Activated CD4-positive, alpha-beta memory T cell treated with anti-CD3 and anti-CD28 coated beads for 36 hours (primary cell): Measurements from ENCODE around the gene DNASE1L1. TPM values are rescaled to one million over a fixed set of nuclear protein-coding genes. Genes with fewer than 3 reads are reported as not detected.
A peak's percentile ranks its signal among the peaks of the same experiment; 100 is the strongest.

Source experiments
- CTCF ChIA-PET: fragments of 350-600 bp; sonication (Branson Sonifier 250); formaldehyde crosslinking; loops from one replicate; lab custom pipeline; 2021; ENCODE audit warnings: antibody characterized with exemption, inconsistent platforms; lab: Charles Lee
- POLR2A ChIA-PET: fragments of 350-600 bp; sonication (Branson Sonifier 250); formaldehyde crosslinking; loops from one replicate; lab custom pipeline; 2021; ENCODE audit warnings: antibody characterized with exemption; lab: Charles Lee
- DNase-seq: peaks from one replicate; pipeline ENCODE4 v3.0.0-alpha.2; 2020
- H3K27ac Mint-ChIP-seq: one replicate; pipeline ENCODE4 v1.8.0; 2021; ENCODE audit warnings: mixed read lengths
- H3K27me3 Mint-ChIP-seq: one replicate; pipeline ENCODE4 v1.8.0; 2021; ENCODE audit warnings: mixed read lengths
- H3K36me3 Mint-ChIP-seq: one replicate; pipeline ENCODE4 v1.8.0; 2021; ENCODE audit warnings: mixed read lengths
- H3K4me1 Mint-ChIP-seq: one replicate; pipeline ENCODE4 v1.8.0; 2021; ENCODE audit warnings: low read depth, mixed read lengths
- H3K4me3 Mint-ChIP-seq: one replicate; pipeline ENCODE4 v1.8.0; 2021; ENCODE audit warnings: mild to moderate bottlenecking, mixed read lengths
- H3K9me3 Mint-ChIP-seq: one replicate; pipeline ENCODE4 v1.8.0; 2021; ENCODE audit warnings: mixed read lengths
- intact Hi-C: fragments of 100-400 bp; cut with micrococcal nuclease; formaldehyde crosslinking; loops from one replicate; pipeline ENCODE4 v1.15.1; 2023
- total RNA-seq, 2 experiments: library from RNA; stranded (reverse); gene quantifications; one replicate each; pipeline ENCODE4 v1.2.3, GENCODE V29; 2021

DNASE1L1 gene
- total RNA-seq, 2 experiments from 2014 or later: 12.5 to 13.3 TPM

GRCh38 chrX:154360155-154360713 lies 48.8 kb downstream of the DNASE1L1 start:
- POLR2A ChIA-PET: no interaction called here
- H3K36me3 Mint-ChIP-seq: peaks cover 28% of the 10 kb centered on the region
- CTCF ChIA-PET: no interaction called here
- no peak for DNase-seq
- no peaks in the 10 kb centered on the region for H3K9me3 Mint-ChIP-seq
- no peaks in the 10 kb centered on the region for H3K27me3 Mint-ChIP-seq
- peaks cover 25% of the 10 kb centered on the region for H3K4me1 Mint-ChIP-seq
- no peak overlapping the region for H3K27ac Mint-ChIP-seq
- intact Hi-C loops: no loop called here
- no peak overlapping the region for H3K4me3 Mint-ChIP-seq

GRCh38 chrX:154359362-154360154 lies 49.5 kb downstream of the DNASE1L1 start:
- H3K4me1 Mint-ChIP-seq: peaks cover 21% of the 10 kb centered on the region
- H3K4me3 Mint-ChIP-seq: no peak overlapping the region
- DNase-seq: no peak
- H3K9me3 Mint-ChIP-seq: no peaks in the 10 kb centered on the region
- intact Hi-C loops: no loop called here
- peaks cover 26% of the 10 kb centered on the region for H3K36me3 Mint-ChIP-seq
- no peak overlapping the region for H3K27ac Mint-ChIP-seq
- ChIA-PET POLR2A (no interaction called here), CTCF (no interaction called here)
- H3K27me3 Mint-ChIP-seq: no peaks in the 10 kb centered on the region

GRCh38 chrX:154358829-154359228 lies 50.2 kb downstream of the DNASE1L1 start:
- no peak overlapping the region for H3K4me3 Mint-ChIP-seq

GRCh38 chrX:154358011-154358410 lies 51.0 kb downstream of the DNASE1L1 start:
- Mint-ChIP-seq H3K27ac (no peak overlapping the region), H3K4me3 (no peak overlapping the region)

More at GRCh38 chrX:154358829-154359228, 50.2 kb downstream of the DNASE1L1 start:
- peaks cover 26% of the 10 kb centered on the region for H3K36me3 Mint-ChIP-seq
- peaks cover 25% of the 10 kb centered on the region for H3K4me1 Mint-ChIP-seq
- H3K27ac Mint-ChIP-seq: peak overlapping the region; percentile 23
- intact Hi-C loops: no loop called here
- POLR2A ChIA-PET: no interaction called here
- CTCF ChIA-PET: no interaction called here
- DNase-seq: no peak
- H3K9me3 Mint-ChIP-seq: no peaks in the 10 kb centered on the region
- H3K27me3 Mint-ChIP-seq: no peaks in the 10 kb centered on the region

GRCh38 chrX:154357205-154357604 lies 51.8 kb downstream of the DNASE1L1 start:
- no peaks in the 10 kb centered on the region for H3K27me3 Mint-ChIP-seq
- intact Hi-C loops: no loop called here
- H3K4me1 Mint-ChIP-seq: peaks cover 34% of the 10 kb centered on the region
- POLR2A ChIA-PET: no interaction called here
- no peak overlapping the region for H3K27ac Mint-ChIP-seq
- H3K4me3 Mint-ChIP-seq: no peak overlapping the region
- peaks cover 21% of the 10 kb centered on the region for H3K36me3 Mint-ChIP-seq
- DNase-seq: no peak
- no peaks in the 10 kb centered on the region for H3K9me3 Mint-ChIP-seq
- CTCF ChIA-PET: no interaction called here

More at GRCh38 chrX:154358011-154358410, 51.0 kb downstream of the DNASE1L1 start:
- Mint-ChIP-seq H3K27me3 (no peaks in the 10 kb centered on the region), H3K4me1 (peaks cover 31% of the 10 kb centered on the region), H3K9me3 (no peaks in the 10 kb centered on the region), H3K36me3 (peaks cover 26% of the 10 kb centered on the region)
- ChIA-PET POLR2A (no interaction called here), CTCF (no interaction called here)
- DNase-seq: no peak
- intact Hi-C loops: no loop called here

GRCh38 chrX:154356596-154356995 lies 52.5 kb downstream of the DNASE1L1 start:
- ChIA-PET POLR2A (no interaction called here), CTCF (no interaction called here)
- H3K36me3 Mint-ChIP-seq: peaks cover 25% of the 10 kb centered on the region
- no peak for DNase-seq
- no peaks in the 10 kb centered on the region for H3K27me3 Mint-ChIP-seq
- intact Hi-C loops: no loop called here
- no peak overlapping the region for H3K4me3 Mint-ChIP-seq
- H3K4me1 Mint-ChIP-seq: peaks cover 40% of the 10 kb centered on the region
- H3K27ac Mint-ChIP-seq: peak overlapping the region; percentile 54
- no peaks in the 10 kb centered on the region for H3K9me3 Mint-ChIP-seq

- intact Hi-C loops: no loop called here
- DNase-seq: no peak
- peaks cover 42% of the 10 kb centered on the region for H3K4me1 Mint-ChIP-seq
- H3K27me3 Mint-ChIP-seq: no peaks in the 10 kb centered on the region
- no peak overlapping the region for H3K27ac Mint-ChIP-seq
- H3K4me3 Mint-ChIP-seq: no peak overlapping the region
- no peaks in the 10 kb centered on the region for H3K9me3 Mint-ChIP-seq
- H3K36me3 Mint-ChIP-seq: peaks cover 26% of the 10 kb centered on the region
- ChIA-PET POLR2A (no interaction called here), CTCF (no interaction called here)
These were observed 53.3 kb downstream of the DNASE1L1 start for GRCh38 chrX:154355776-154356140.

GRCh38 chrX:154355094-154355775 lies 53.8 kb downstream of the DNASE1L1 start:
- H3K27ac Mint-ChIP-seq: no peak overlapping the region
- intact Hi-C loops: no loop called here
- no peaks in the 10 kb centered on the region for H3K9me3 Mint-ChIP-seq
- no peak overlapping the region for H3K4me3 Mint-ChIP-seq
- no peaks in the 10 kb centered on the region for H3K27me3 Mint-ChIP-seq
- H3K36me3 Mint-ChIP-seq: peaks cover 23% of the 10 kb centered on the region
- POLR2A ChIA-PET: no interaction called here
- H3K4me1 Mint-ChIP-seq: peaks cover 43% of the 10 kb centered on the region
- CTCF ChIA-PET: no interaction called here
- DNase-seq: no peak

GRCh38 chrX:154354516-154354915 lies 54.5 kb downstream of the DNASE1L1 start:
- Mint-ChIP-seq H3K4me1 (peaks cover 47% of the 10 kb centered on the region), H3K36me3 (peaks cover 23% of the 10 kb centered on the region), H3K4me3 (no peak overlapping the region), H3K27ac (no peak overlapping the region), H3K9me3 (no peaks in the 10 kb centered on the region), H3K27me3 (no peaks in the 10 kb centered on the region)
- DNase-seq: no peak
- intact Hi-C loops: no loop called here
- CTCF ChIA-PET: no interaction called here
- POLR2A ChIA-PET: no interaction called here

GRCh38 chrX:154354013-154354412 lies 55.0 kb downstream of the DNASE1L1 start:
- no peaks in the 10 kb centered on the region for H3K9me3 Mint-ChIP-seq
- H3K4me3 Mint-ChIP-seq: no peak overlapping the region
- intact Hi-C loops: no loop called here
- no peak overlapping the region for H3K27ac Mint-ChIP-seq
- POLR2A ChIA-PET: no interaction called here
- no peak for DNase-seq
- no peaks in the 10 kb centered on the region for H3K27me3 Mint-ChIP-seq
- CTCF ChIA-PET: no interaction called here
- H3K4me1 Mint-ChIP-seq: peaks cover 47% of the 10 kb centered on the region
- H3K36me3 Mint-ChIP-seq: peaks cover 25% of the 10 kb centered on the region

GRCh38 chrX:154353172-154353843 lies 55.7 kb downstream of the DNASE1L1 start:
- ChIA-PET CTCF (no interaction called here), POLR2A (no interaction called here)
- Mint-ChIP-seq H3K36me3 (peaks cover 21% of the 10 kb centered on the region), H3K4me1 (peaks cover 43% of the 10 kb centered on the region), H3K27me3 (no peaks in the 10 kb centered on the region), H3K27ac (no peak overlapping the region), H3K4me3 (no peak overlapping the region), H3K9me3 (no peaks in the 10 kb centered on the region)
- no peak for DNase-seq
- intact Hi-C loops: no loop called here

GRCh38 chrX:154352466-154352865 lies 56.6 kb downstream of the DNASE1L1 start:
- H3K27ac Mint-ChIP-seq: peak overlapping the region; percentile 72
- ChIA-PET POLR2A (interaction anchor here (1.5 kb wide), 1 partner anchor 16 kb away, joined by 4 read pairs; no protein-coding TSS in a partner anchor), CTCF (no interaction called here)
- DNase-seq: no peak
- H3K9me3 Mint-ChIP-seq: no peaks in the 10 kb centered on the region
- H3K27me3 Mint-ChIP-seq: no peaks in the 10 kb centered on the region
- peaks cover 44% of the 10 kb centered on the region for H3K4me1 Mint-ChIP-seq
- H3K36me3 Mint-ChIP-seq: peaks cover 19% of the 10 kb centered on the region
- H3K4me3 Mint-ChIP-seq: no peak overlapping the region
- intact Hi-C loops: no loop called here
